ENCODE results near the gene CAVIN4. TPM values are rescaled to one million over a fixed set of nuclear protein-coding genes. Genes with fewer than 3 reads are reported as not detected.

Gene CAVIN4
- total RNA-seq, 1 experiment from 2014 or later: 0.59 TPM

DNA sequence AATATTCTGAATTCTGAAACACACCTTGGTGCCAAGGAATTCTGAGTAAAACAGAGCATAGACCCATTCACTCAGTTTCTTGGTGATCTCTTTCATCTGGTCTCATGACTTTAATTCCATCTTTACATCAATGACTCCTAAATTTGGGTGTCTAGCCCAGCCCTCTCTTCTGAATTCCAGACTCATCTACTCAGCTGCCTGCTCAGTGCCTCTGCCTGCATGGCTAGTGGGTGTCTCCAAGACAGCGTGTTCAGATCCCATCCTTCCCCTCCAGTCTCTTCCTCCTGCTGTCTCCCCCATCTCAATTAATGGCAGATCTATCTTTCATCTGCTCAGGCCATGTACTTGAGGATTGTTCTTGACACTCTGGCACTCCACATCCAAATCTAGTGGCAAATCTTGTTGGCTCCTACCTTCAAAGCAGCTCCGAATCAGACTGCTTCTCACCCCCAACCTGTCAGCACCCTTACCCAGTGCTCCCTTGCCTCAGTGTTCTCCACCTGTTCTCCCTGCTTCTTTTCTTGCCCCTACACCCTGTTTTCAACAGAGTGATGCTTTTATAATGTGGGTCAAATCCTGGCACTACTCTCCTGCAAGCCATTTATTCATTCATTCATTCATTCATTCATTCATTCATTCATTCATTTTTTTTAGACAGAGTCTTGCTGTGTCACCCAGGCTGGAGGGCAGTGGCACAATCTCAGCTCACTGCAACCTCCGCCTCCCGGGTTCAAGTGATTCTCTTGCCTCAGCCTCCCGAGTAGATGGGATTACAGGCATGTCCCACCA lies 5.3 kb downstream of the CAVIN4 start:
- no peak overlapping the region for H3K9ac ChIP-seq (ENCODE audit: low read length)
- POLR2A ChIA-PET: no interaction called here
- no peaks in the 10 kb centered on the region for H3K27me3 ChIP-seq (ENCODE audit: insufficient read depth, low read length)
- TF ChIP-seq EGR1 (IDR thresholded peaks at IDR 0.05; ENCODE audit: low read depth) (no peak), CEBPB (IDR thresholded peaks at IDR 0.05; ENCODE audit: low read depth) (no peak), RAD21 (IDR thresholded peaks at IDR 0.05; ENCODE audit: low read depth) (no peak), EZH2 (IDR thresholded peaks at IDR 0.05) (no peak), CBX3 (IDR thresholded peaks at IDR 0.05; ENCODE audit: low read depth) (no peak), POLR2AphosphoS5 (IDR thresholded peaks at IDR 0.05; ENCODE audit: low read depth, low read length) (no peak), JUND (IDR thresholded peaks at IDR 0.05) (no peak), SIN3A (IDR thresholded peaks at IDR 0.05; ENCODE audit: low read depth) (no peak), POLR2A (IDR thresholded peaks at IDR 0.05; ENCODE audit: borderline replicate concordance, extremely low read depth, insufficient read depth, insufficient read length) (no peak), EZH2phosphoT487 (IDR thresholded peaks at IDR 0.05; ENCODE audit: borderline replicate concordance) (no peak)
- TF ChIP-seq, protein P1, sequence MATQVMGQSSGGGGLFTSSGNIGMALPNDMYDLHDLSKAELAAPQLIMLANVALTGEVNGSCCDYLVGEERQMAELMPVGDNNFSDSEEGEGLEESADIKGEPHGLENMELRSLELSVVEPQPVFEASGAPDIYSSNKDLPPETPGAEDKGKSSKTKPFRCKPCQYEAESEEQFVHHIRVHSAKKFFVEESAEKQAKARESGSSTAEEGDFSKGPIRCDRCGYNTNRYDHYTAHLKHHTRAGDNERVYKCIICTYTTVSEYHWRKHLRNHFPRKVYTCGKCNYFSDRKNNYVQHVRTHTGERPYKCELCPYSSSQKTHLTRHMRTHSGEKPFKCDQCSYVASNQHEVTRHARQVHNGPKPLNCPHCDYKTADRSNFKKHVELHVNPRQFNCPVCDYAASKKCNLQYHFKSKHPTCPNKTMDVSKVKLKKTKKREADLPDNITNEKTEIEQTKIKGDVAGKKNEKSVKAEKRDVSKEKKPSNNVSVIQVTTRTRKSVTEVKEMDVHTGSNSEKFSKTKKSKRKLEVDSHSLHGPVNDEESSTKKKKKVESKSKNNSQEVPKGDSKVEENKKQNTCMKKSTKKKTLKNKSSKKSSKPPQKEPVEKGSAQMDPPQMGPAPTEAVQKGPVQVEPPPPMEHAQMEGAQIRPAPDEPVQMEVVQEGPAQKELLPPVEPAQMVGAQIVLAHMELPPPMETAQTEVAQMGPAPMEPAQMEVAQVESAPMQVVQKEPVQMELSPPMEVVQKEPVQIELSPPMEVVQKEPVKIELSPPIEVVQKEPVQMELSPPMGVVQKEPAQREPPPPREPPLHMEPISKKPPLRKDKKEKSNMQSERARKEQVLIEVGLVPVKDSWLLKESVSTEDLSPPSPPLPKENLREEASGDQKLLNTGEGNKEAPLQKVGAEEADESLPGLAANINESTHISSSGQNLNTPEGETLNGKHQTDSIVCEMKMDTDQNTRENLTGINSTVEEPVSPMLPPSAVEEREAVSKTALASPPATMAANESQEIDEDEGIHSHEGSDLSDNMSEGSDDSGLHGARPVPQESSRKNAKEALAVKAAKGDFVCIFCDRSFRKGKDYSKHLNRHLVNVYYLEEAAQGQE (IDR thresholded peaks at IDR 0.05; ENCODE audit: low read depth): no peak
- TF ChIP-seq, protein P2, sequence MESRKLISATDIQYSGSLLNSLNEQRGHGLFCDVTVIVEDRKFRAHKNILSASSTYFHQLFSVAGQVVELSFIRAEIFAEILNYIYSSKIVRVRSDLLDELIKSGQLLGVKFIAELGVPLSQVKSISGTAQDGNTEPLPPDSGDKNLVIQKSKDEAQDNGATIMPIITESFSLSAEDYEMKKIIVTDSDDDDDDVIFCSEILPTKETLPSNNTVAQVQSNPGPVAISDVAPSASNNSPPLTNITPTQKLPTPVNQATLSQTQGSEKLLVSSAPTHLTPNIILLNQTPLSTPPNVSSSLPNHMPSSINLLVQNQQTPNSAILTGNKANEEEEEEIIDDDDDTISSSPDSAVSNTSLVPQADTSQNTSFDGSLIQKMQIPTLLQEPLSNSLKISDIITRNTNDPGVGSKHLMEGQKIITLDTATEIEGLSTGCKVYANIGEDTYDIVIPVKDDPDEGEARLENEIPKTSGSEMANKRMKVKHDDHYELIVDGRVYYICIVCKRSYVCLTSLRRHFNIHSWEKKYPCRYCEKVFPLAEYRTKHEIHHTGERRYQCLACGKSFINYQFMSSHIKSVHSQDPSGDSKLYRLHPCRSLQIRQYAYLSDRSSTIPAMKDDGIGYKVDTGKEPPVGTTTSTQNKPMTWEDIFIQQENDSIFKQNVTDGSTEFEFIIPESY (IDR thresholded peaks at IDR 0.05; ENCODE audit: extremely low read depth, insufficient replicate concordance, low read length): no peak
- no peaks in the 10 kb centered on the region for H3K9me3 ChIP-seq (ENCODE audit: control insufficient read depth in 1 of 2, insufficient read depth in 1 of 2, low read depth in 1 of 2, low read length in 2 of 2)
- no peak overlapping the region for H3K4me3 ChIP-seq (replicated peaks in 1 of 2; ENCODE audit: low read depth in 1 of 2, low read length in 2 of 2)
- ATAC-seq (no peak), DNase-seq (ENCODE audit: low read depth, low spot score) (no peak)
- H3K79me2 ChIP-seq (ENCODE audit: insufficient read depth, low read length): no peaks in the 10 kb centered on the region
- H3K4me2 ChIP-seq (ENCODE audit: low read length): no peak overlapping the region
- intact Hi-C loops (cut with micrococcal nuclease): no loop called here
- H2AFZ ChIP-seq (ENCODE audit: low read depth, low read length, poor library complexity, severe bottlenecking): no peak overlapping the region
- no peaks in the 10 kb centered on the region for H3K36me3 ChIP-seq (ENCODE audit: control insufficient read depth in 1 of 2, insufficient read depth in 2 of 2, low read length in 2 of 2)
- H3K9me2 ChIP-seq (ENCODE audit: insufficient read depth): no peaks in the 10 kb centered on the region
- peaks cover 8 to 22% of the 10 kb centered on the region in 2 experiments; a peak in 3 of 4 replicates for H3K4me1 ChIP-seq (ENCODE audit: control insufficient read depth in 1 of 2, insufficient read depth in 2 of 2, low read length in 2 of 2)
- no peaks in the 10 kb centered on the region for H4K20me1 ChIP-seq (ENCODE audit: insufficient read depth)
- no TSS peak for BruUV-seq (replicated peaks)
- RAD21 ChIA-PET (ENCODE audit: low non-redundant PET in 1 of 2, low total read pairs in 2 of 2, uncharacterized antibody in 2 of 2, unreplicated experiment in 2 of 2): no interaction called here
- H3K27ac ChIP-seq (ENCODE audit: low read depth, low read length): no peak overlapping the region
- CTCF ChIA-PET: no interaction called here

All from HCT116 (cell line).